ENCODE data around the gene RIMBP2. TPM values are rescaled to one million over a fixed set of nuclear protein-coding genes. Genes with fewer than 3 reads are reported as not detected.

Gene RIMBP2
- polyA plus RNA-seq, 1 of the 3 experiments (the other 2 are of a cell fraction): 0.90 TPM

- Histone ChIP-seq H3K9ac (no peak overlapping the region), H3K79me2 (ENCODE audit: insufficient read depth) (no peaks in the 10 kb centered on the region), H3K36me3 (replicated peaks in 1 of 2; ENCODE audit: control insufficient read depth in 1 of 2, insufficient read depth in 2 of 2, low read length in 1 of 2) (no peaks in the 10 kb centered on the region), H3K4me3 (ENCODE audit: low read depth in 2 of 2, low read length in 1 of 2) (no peak overlapping the region), H2AFZ (ENCODE audit: low read depth) (no peak overlapping the region), H3K4me2 (no peak overlapping the region), H3K4me1 (ENCODE audit: control insufficient read depth in 1 of 2, insufficient read depth in 2 of 2, low read depth in 1 of 2, low read length in 1 of 2) (peaks cover 0 to 41% of the 10 kb centered on the region in 2 experiments; a peak in 1 of 4 replicates), H3K27me3 (ENCODE audit: insufficient read depth) (no peaks in the 10 kb centered on the region), H3K27ac (ENCODE audit: low read depth in 2 of 2, low read length in 1 of 2) (no peak overlapping the region), H3F3A (replicated peaks; ENCODE audit: insufficient read depth) (no peaks in the 10 kb centered on the region), H4K20me1 (ENCODE audit: insufficient read depth) (no peaks in the 10 kb centered on the region), H3K9me3 (no peaks in the 10 kb centered on the region), H3K9me2 (no peaks in the 10 kb centered on the region)
- TF ChIP-seq RCOR1 (IDR thresholded peaks at IDR 0.05; ENCODE audit: low read length) (no peak), USF1 (IDR thresholded peaks at IDR 0.05; ENCODE audit: borderline replicate concordance, low read depth) (no peak), NFIC (IDR thresholded peaks at IDR 0.05; ENCODE audit: borderline replicate concordance) (no peak), JUND (IDR thresholded peaks at IDR 0.05) (no peak), EP300 (IDR thresholded peaks at IDR 0.05; ENCODE audit: borderline replicate concordance in 1 of 2, low read depth in 1 of 2, low read length in 1 of 2) (no peak), NRF1 (IDR thresholded peaks at IDR 0.05; ENCODE audit: low read depth, low read length) (no peak), SMC3 (IDR thresholded peaks at IDR 0.05; ENCODE audit: low read depth, low read length) (no peak), FOSL2 (IDR thresholded peaks at IDR 0.05; ENCODE audit: borderline replicate concordance, low read depth) (no peak), FOXJ3 (CRISPR knock-in tag; IDR thresholded peaks at IDR 0.05) (no peak), TAF1 (IDR thresholded peaks at IDR 0.05; ENCODE audit: borderline replicate concordance, low read depth, low read length) (no peak), MAX (IDR thresholded peaks at IDR 0.05; ENCODE audit: low read depth) (no peak), MXI1 (IDR thresholded peaks at IDR 0.05; ENCODE audit: low read depth, low read length) (no peak), CHD2 (IDR thresholded peaks at IDR 0.05; ENCODE audit: low read length, partially characterized antibody) (no peak), POLR2AphosphoS5 (IDR thresholded peaks at IDR 0.05; ENCODE audit: low read depth, low read length) (no peak), RXRA (IDR thresholded peaks at IDR 0.05; ENCODE audit: borderline replicate concordance, low read depth) (no peak)
- TF ChIP-seq, protein P1, sequence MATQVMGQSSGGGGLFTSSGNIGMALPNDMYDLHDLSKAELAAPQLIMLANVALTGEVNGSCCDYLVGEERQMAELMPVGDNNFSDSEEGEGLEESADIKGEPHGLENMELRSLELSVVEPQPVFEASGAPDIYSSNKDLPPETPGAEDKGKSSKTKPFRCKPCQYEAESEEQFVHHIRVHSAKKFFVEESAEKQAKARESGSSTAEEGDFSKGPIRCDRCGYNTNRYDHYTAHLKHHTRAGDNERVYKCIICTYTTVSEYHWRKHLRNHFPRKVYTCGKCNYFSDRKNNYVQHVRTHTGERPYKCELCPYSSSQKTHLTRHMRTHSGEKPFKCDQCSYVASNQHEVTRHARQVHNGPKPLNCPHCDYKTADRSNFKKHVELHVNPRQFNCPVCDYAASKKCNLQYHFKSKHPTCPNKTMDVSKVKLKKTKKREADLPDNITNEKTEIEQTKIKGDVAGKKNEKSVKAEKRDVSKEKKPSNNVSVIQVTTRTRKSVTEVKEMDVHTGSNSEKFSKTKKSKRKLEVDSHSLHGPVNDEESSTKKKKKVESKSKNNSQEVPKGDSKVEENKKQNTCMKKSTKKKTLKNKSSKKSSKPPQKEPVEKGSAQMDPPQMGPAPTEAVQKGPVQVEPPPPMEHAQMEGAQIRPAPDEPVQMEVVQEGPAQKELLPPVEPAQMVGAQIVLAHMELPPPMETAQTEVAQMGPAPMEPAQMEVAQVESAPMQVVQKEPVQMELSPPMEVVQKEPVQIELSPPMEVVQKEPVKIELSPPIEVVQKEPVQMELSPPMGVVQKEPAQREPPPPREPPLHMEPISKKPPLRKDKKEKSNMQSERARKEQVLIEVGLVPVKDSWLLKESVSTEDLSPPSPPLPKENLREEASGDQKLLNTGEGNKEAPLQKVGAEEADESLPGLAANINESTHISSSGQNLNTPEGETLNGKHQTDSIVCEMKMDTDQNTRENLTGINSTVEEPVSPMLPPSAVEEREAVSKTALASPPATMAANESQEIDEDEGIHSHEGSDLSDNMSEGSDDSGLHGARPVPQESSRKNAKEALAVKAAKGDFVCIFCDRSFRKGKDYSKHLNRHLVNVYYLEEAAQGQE (IDR thresholded peaks at IDR 0.05; ENCODE audit: low read depth, low read length): no peak
- TF ChIP-seq, protein P2, sequence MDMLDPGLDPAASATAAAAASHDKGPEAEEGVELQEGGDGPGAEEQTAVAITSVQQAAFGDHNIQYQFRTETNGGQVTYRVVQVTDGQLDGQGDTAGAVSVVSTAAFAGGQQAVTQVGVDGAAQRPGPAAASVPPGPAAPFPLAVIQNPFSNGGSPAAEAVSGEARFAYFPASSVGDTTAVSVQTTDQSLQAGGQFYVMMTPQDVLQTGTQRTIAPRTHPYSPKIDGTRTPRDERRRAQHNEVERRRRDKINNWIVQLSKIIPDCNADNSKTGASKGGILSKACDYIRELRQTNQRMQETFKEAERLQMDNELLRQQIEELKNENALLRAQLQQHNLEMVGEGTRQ (IDR thresholded peaks at IDR 0.05; ENCODE audit: borderline replicate concordance, low read depth, low read length): no peak
- TF ChIP-seq, protein P3, sequence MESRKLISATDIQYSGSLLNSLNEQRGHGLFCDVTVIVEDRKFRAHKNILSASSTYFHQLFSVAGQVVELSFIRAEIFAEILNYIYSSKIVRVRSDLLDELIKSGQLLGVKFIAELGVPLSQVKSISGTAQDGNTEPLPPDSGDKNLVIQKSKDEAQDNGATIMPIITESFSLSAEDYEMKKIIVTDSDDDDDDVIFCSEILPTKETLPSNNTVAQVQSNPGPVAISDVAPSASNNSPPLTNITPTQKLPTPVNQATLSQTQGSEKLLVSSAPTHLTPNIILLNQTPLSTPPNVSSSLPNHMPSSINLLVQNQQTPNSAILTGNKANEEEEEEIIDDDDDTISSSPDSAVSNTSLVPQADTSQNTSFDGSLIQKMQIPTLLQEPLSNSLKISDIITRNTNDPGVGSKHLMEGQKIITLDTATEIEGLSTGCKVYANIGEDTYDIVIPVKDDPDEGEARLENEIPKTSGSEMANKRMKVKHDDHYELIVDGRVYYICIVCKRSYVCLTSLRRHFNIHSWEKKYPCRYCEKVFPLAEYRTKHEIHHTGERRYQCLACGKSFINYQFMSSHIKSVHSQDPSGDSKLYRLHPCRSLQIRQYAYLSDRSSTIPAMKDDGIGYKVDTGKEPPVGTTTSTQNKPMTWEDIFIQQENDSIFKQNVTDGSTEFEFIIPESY (IDR thresholded peaks at IDR 0.05; ENCODE audit: borderline replicate concordance, low read depth): no peak
- TF ChIP-seq, protein P4, sequence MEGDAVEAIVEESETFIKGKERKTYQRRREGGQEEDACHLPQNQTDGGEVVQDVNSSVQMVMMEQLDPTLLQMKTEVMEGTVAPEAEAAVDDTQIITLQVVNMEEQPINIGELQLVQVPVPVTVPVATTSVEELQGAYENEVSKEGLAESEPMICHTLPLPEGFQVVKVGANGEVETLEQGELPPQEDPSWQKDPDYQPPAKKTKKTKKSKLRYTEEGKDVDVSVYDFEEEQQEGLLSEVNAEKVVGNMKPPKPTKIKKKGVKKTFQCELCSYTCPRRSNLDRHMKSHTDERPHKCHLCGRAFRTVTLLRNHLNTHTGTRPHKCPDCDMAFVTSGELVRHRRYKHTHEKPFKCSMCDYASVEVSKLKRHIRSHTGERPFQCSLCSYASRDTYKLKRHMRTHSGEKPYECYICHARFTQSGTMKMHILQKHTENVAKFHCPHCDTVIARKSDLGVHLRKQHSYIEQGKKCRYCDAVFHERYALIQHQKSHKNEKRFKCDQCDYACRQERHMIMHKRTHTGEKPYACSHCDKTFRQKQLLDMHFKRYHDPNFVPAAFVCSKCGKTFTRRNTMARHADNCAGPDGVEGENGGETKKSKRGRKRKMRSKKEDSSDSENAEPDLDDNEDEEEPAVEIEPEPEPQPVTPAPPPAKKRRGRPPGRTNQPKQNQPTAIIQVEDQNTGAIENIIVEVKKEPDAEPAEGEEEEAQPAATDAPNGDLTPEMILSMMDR (IDR thresholded peaks at IDR 0.05): no peak
- WGBS (ENCODE audit: low lambda C conversion rate): 46% methylated on average over 20 of the region's 20 CpGs
- ChIA-PET CTCF (interaction anchor here (0.7 to 1.9 kb wide), 4 partner anchors 8 to 143 kb away, joined by 3 to 7 read pairs (median 4); no protein-coding TSS in a partner anchor), POLR2A (no interaction called here)
- DNase-seq: no peak
These were observed 3.6 kb downstream of the RIMBP2 start for GRCh38 chr12:130712346-130713065.

Measured in SK-N-SH (cell line).